ENCODE results near the gene WDR36. TPM values are rescaled to one million over a fixed set of nuclear protein-coding genes. Genes with fewer than 3 reads are reported as not detected.

WDR36 gene
- total and polyA plus RNA-seq, 2 experiments from 2014 or later = 17.1 to 27.7 TPM

GRCh38 chr5:111167551-111167950 is 75.4 kb downstream of the WDR36 start:
- Histone ChIP-seq H3K9me3 (ENCODE audit: low read depth) (no peaks in the 10 kb centered on the region), H3K27me3 (replicated peaks; ENCODE audit: insufficient read depth) (peaks cover 6% of the 10 kb centered on the region; the same call in 1 of the 2 replicates), H4K20me1 (ENCODE audit: insufficient read depth) (no peaks in the 10 kb centered on the region), H3K4me3 (no peak overlapping the region), H3K4me2 (ENCODE audit: unreplicated experiment) (no peak overlapping the region), H3K79me2 (ENCODE audit: insufficient read depth) (no peaks in the 10 kb centered on the region), H3F3A (ENCODE audit: insufficient read depth) (no peaks in the 10 kb centered on the region), H3K9ac (no peak overlapping the region), H2AFZ (no peak overlapping the region), H3K36me3 (ENCODE audit: low read depth) (no peaks in the 10 kb centered on the region), H3K9me2 (ENCODE audit: insufficient read depth) (no peaks in the 10 kb centered on the region), H3K4me1 (ENCODE audit: insufficient read depth) (no peaks in the 10 kb centered on the region), H3K27ac (no peak overlapping the region)
- 2 to 5% methylated on average over 2 of the region's 2 CpGs for WGBS, 2 experiments (ENCODE audit: low coverage in 1 of 2, low lambda C conversion rate in 2 of 2, missing lambda C conversion rate in 2 of 2)
- no peak for TF ChIP-seq EZH2 (IDR thresholded peaks at IDR 0.05; ENCODE audit: insufficient read depth, poor library complexity, severe bottlenecking)
- no peak for TF ChIP-seq EZH2phosphoT487 (IDR thresholded peaks at IDR 0.05; ENCODE audit: insufficient read depth, low read depth)
- in situ Hi-C loops (cut with MboI) = loop anchor here (10.0 kb wide), 2 partner anchors 297 to 987 kb away; no protein-coding TSS in a partner anchor
- no peak for DNase-seq

- Histone ChIP-seq H4K20me1 (ENCODE audit: insufficient read depth) (no peaks in the 10 kb centered on the region), H3K9ac (no peak overlapping the region), H3K36me3 (ENCODE audit: low read depth) (no peaks in the 10 kb centered on the region), H3K4me2 (ENCODE audit: unreplicated experiment) (no peak overlapping the region), H3K9me2 (ENCODE audit: insufficient read depth) (no peaks in the 10 kb centered on the region), H3K4me1 (ENCODE audit: insufficient read depth) (no peaks in the 10 kb centered on the region), H3K79me2 (ENCODE audit: insufficient read depth) (no peaks in the 10 kb centered on the region), H3K9me3 (ENCODE audit: low read depth) (no peaks in the 10 kb centered on the region), H3F3A (ENCODE audit: insufficient read depth) (no peaks in the 10 kb centered on the region), H3K4me3 (no peak overlapping the region), H3K27ac (no peak overlapping the region), H3K27me3 (replicated peaks; ENCODE audit: insufficient read depth) (peaks cover 10% of the 10 kb centered on the region; the same call in 1 of the 2 replicates), H2AFZ (no peak overlapping the region)
- DNase-seq = no peak
- in situ Hi-C loops (cut with MboI) = loop anchor here (10.0 kb wide), 2 partner anchors 296 to 986 kb away; no protein-coding TSS in a partner anchor
- 0 to 4% methylated on average over 1 of the region's 1 CpG for WGBS, 2 experiments (ENCODE audit: low coverage in 1 of 2, low lambda C conversion rate in 2 of 2, missing lambda C conversion rate in 2 of 2)
- TF ChIP-seq EZH2 (IDR thresholded peaks at IDR 0.05; ENCODE audit: insufficient read depth, poor library complexity, severe bottlenecking) (no peak), EZH2phosphoT487 (IDR thresholded peaks at IDR 0.05; ENCODE audit: insufficient read depth, low read depth) (no peak)
These were observed 76.5 kb downstream of the WDR36 start for GRCh38 chr5:111168608-111169007.

- WGBS, 2 experiments (ENCODE audit: low coverage in 1 of 2, low lambda C conversion rate in 2 of 2, missing lambda C conversion rate in 2 of 2) = 46 to 57% methylated on average over 2 of the region's 2 CpGs
- H3K79me2 ChIP-seq (ENCODE audit: insufficient read depth) = no peaks in the 10 kb centered on the region
- H3K9ac ChIP-seq = no peak overlapping the region
- H3K27ac ChIP-seq = no peak overlapping the region
- no peaks in the 10 kb centered on the region for H3K36me3 ChIP-seq (ENCODE audit: low read depth)
- H4K20me1 ChIP-seq (ENCODE audit: insufficient read depth) = no peaks in the 10 kb centered on the region
- H3K9me2 ChIP-seq (ENCODE audit: insufficient read depth) = no peaks in the 10 kb centered on the region
- in situ Hi-C loops (cut with MboI) = loop anchor here (10.0 kb wide), 2 partner anchors 296 to 986 kb away; no protein-coding TSS in a partner anchor
- TF ChIP-seq EZH2 (IDR thresholded peaks at IDR 0.05; ENCODE audit: insufficient read depth, poor library complexity, severe bottlenecking) (no peak), EZH2phosphoT487 (IDR thresholded peaks at IDR 0.05; ENCODE audit: insufficient read depth, low read depth) (no peak)
- H2AFZ ChIP-seq = no peak overlapping the region
- H3K4me2 ChIP-seq (ENCODE audit: unreplicated experiment) = no peak overlapping the region
- H3K9me3 ChIP-seq (ENCODE audit: low read depth) = no peaks in the 10 kb centered on the region
- no peaks in the 10 kb centered on the region for H3F3A ChIP-seq (ENCODE audit: insufficient read depth)
- no peaks in the 10 kb centered on the region for H3K4me1 ChIP-seq (ENCODE audit: insufficient read depth)
- DNase-seq = no peak
- no peak overlapping the region for H3K4me3 ChIP-seq
- H3K27me3 ChIP-seq (replicated peaks; ENCODE audit: insufficient read depth) = peaks cover 16% of the 10 kb centered on the region; the same call in 1 of the 2 replicates
These were observed 77.1 kb downstream of the WDR36 start for GRCh38 chr5:111169269-111169668.

GRCh38 chr5:111170279-111170678 is 78.1 kb downstream of the WDR36 start:
- Histone ChIP-seq H3K4me3 (no peak overlapping the region), H3K9ac (no peak overlapping the region), H3K4me1 (ENCODE audit: insufficient read depth) (no peaks in the 10 kb centered on the region), H3K27me3 (replicated peaks; ENCODE audit: insufficient read depth) (peaks cover 21% of the 10 kb centered on the region; the same call in 1 of the 2 replicates), H2AFZ (no peak overlapping the region), H3K36me3 (ENCODE audit: low read depth) (no peaks in the 10 kb centered on the region), H3F3A (ENCODE audit: insufficient read depth) (no peaks in the 10 kb centered on the region), H3K27ac (no peak overlapping the region), H4K20me1 (ENCODE audit: insufficient read depth) (no peaks in the 10 kb centered on the region), H3K4me2 (ENCODE audit: unreplicated experiment) (no peak overlapping the region), H3K79me2 (ENCODE audit: insufficient read depth) (no peaks in the 10 kb centered on the region), H3K9me2 (ENCODE audit: insufficient read depth) (no peaks in the 10 kb centered on the region), H3K9me3 (ENCODE audit: low read depth) (no peaks in the 10 kb centered on the region)
- in situ Hi-C loops (cut with MboI) = no loop called here
- 42 to 45% methylated on average over 2 of the region's 2 CpGs for WGBS, 2 experiments (ENCODE audit: low coverage in 1 of 2, low lambda C conversion rate in 2 of 2, missing lambda C conversion rate in 2 of 2)
- TF ChIP-seq EZH2phosphoT487 (IDR thresholded peaks at IDR 0.05; ENCODE audit: insufficient read depth, low read depth) (no peak), EZH2 (IDR thresholded peaks at IDR 0.05; ENCODE audit: insufficient read depth, poor library complexity, severe bottlenecking) (no peak)
- no peak for DNase-seq
